Regular cardiac myocyte (primary cell): ENCODE results near the gene TRPM6. TPM values are rescaled to one million over a fixed set of nuclear protein-coding genes. Genes with fewer than 3 reads are reported as not detected.

ENCODE experiments used
- total RNA-seq: library from RNA; depleted of rRNA; stranded (reverse); fragments of >200 nt; gene quantifications from 2 replicates; pipeline ENCODE4 v1.2.3, GENCODE V29; 2014

TRPM6 gene
- not detected in 2 replicates for total RNA-seq

GRCh38 chr9:74887041-74887980, at the start of gene TRPM6:
Gene TRPM6 (minus strand): TSS chr9:74887921. CDS start chr9:74887856, 65 bp downstream.

Other genes starting within 250 kb of the TRPM6 start
- gene C9orf40, start 65.0 kb upstream of the TRPM6 start, total RNA-seq: 4.8 and 7.3 TPM in 2 replicates
- 50.7 and 53.1 TPM in 2 replicates for gene CARNMT1, start 140.4 kb upstream of the TRPM6 start, total RNA-seq
- 19.2 and 24.0 TPM in 2 replicates for gene NMRK1, start 200.2 kb upstream of the TRPM6 start, total RNA-seq
- 49.6 and 119 TPM in 2 replicates for gene OSTF1, start 200.6 kb upstream of the TRPM6 start, total RNA-seq